GM23338 (cell line): ENCODE results near the gene PCGF3. TPM values are rescaled to one million over a fixed set of nuclear protein-coding genes. Genes with fewer than 3 reads are reported as not detected.

Experiments
- ATAC-seq: fragments of 200-7000 bp; cut with Tn5 transposase; 3 replicates; pipeline ENCODE4 v1.9.1; 2020
- DNase-seq: peaks from one replicate; pipeline ENCODE4 v3.0.0-alpha.2; 2015; ENCODE audit warnings: low spot score
- H2AFZ ChIP-seq: fragments of 200-600 bp; sonication (generic); 2 replicates; pipeline ENCODE4 v1.8.0; 2016; ENCODE audit warnings: antibody characterized with exemption, mild to moderate bottlenecking, moderate library complexity
- H3F3A ChIP-seq: fragments of 200-600 bp; sonication (generic); replicated peaks from 2 replicates; pipeline ENCODE4 v1.8.0; 2017; ENCODE audit warnings: antibody characterized with exemption, mixed run types, low read depth
- H3K27ac ChIP-seq: fragments of 200-600 bp; sonication (generic); 2 replicates; pipeline ENCODE4 v1.6.1; 2016; ENCODE audit warnings: low read depth
- H3K27me3 ChIP-seq: fragments of 200-600 bp; sonication (generic); 2 replicates; pipeline ENCODE4 v1.8.0; 2016; ENCODE audit warnings: mild to moderate bottlenecking, mixed run types, moderate library complexity; ENCODE audit not compliant: insufficient read depth
- H3K36me3 ChIP-seq: fragments of 200-600 bp; sonication (generic); 2 replicates; pipeline ENCODE4 v1.8.0; 2016; ENCODE audit warnings: mild to moderate bottlenecking; ENCODE audit not compliant: insufficient read depth
- H3K4me1 ChIP-seq: fragments of 200-600 bp; sonication (generic); 2 replicates; pipeline ENCODE4 v1.8.0; 2016; ENCODE audit warnings: mild to moderate bottlenecking, moderate library complexity; ENCODE audit not compliant: insufficient read depth
- H3K4me2 ChIP-seq: fragments of 200-600 bp; sonication (generic); 2 replicates; pipeline ENCODE4 v1.7.1; 2017; ENCODE audit warnings: mixed run types
- H3K4me3 ChIP-seq: fragments of 200-600 bp; sonication (generic); 2 replicates; pipeline ENCODE4 v1.6.1; 2016; ENCODE audit warnings: mixed run types
- H3K79me2 ChIP-seq: fragments of 200-600 bp; sonication (generic); replicated peaks from 2 replicates; pipeline ENCODE4 v1.8.0; 2017; ENCODE audit warnings: mild to moderate bottlenecking; ENCODE audit not compliant: insufficient read depth
- H3K9me2 ChIP-seq: fragments of 200-600 bp; sonication (generic); 2 replicates; pipeline ENCODE4 v1.8.0; 2017; ENCODE audit not compliant: insufficient read depth
- H4K20me1 ChIP-seq: fragments of 200-600 bp; sonication (generic); replicated peaks from 2 replicates; pipeline ENCODE4 v1.8.0; 2017; ENCODE audit warnings: mild to moderate bottlenecking; ENCODE audit not compliant: insufficient read depth
- H3K27ac Mint-ChIP-seq: 2 replicates; pipeline ENCODE4 v1.8.0; 2020; ENCODE audit warnings: inconsistent platforms, mild to moderate bottlenecking, moderate library complexity, mixed read lengths
- H3K27me3 Mint-ChIP-seq: 3 replicates; pipeline ENCODE4 v1.8.0; 2022; ENCODE audit warnings: low read depth, mild to moderate bottlenecking, moderate library complexity, mixed read lengths, inconsistent platforms; ENCODE audit not compliant: insufficient read depth, poor library complexity
- H3K36me3 Mint-ChIP-seq: 3 replicates; pipeline ENCODE4 v1.8.0; 2021; ENCODE audit warnings: low read depth, mild to moderate bottlenecking, inconsistent platforms, moderate library complexity, mixed read lengths
- H3K4me1 Mint-ChIP-seq: 3 replicates; pipeline ENCODE4 v1.8.0; 2020; ENCODE audit warnings: mild to moderate bottlenecking, inconsistent platforms, mixed read lengths
- H3K4me3 Mint-ChIP-seq: 3 replicates; pipeline ENCODE4 v1.8.0; 2021; ENCODE audit warnings: moderate library complexity, mild to moderate bottlenecking, inconsistent platforms, mixed read lengths
- H3K9me3 Mint-ChIP-seq: 3 replicates; pipeline ENCODE4 v1.8.0; 2020; ENCODE audit warnings: moderate library complexity, mild to moderate bottlenecking, inconsistent platforms, mixed read lengths
- CREB1 ChIP-seq: fragments of 250-450 bp; sonication (Bioruptor Pico); IDR thresholded peaks from 2 replicates; pipeline ENCODE4 v1.5.0; 2020; ENCODE audit warnings: low read depth, mild to moderate bottlenecking, moderate library complexity
- CTCF ChIP-seq, 2 experiments: fragments of 200-600 bp in 1 of 2; sonication (generic) in 1 of 2; conservative IDR thresholded peaks; 2 replicates each; pipeline versions ENCODE4 v1.5.1 to v1.6.1; 2016 to 2017; ENCODE audit warnings: antibody characterized with exemption in 2 of 2, low read depth in 2 of 2, mild to moderate bottlenecking in 2 of 2, moderate library complexity in 1 of 2
- ETS1 ChIP-seq: IDR thresholded peaks from 2 replicates; pipeline ENCODE4 v1.6.1; 2016; ENCODE audit warnings: antibody characterized with exemption
- EZH2 ChIP-seq: fragments of 200-600 bp; sonication (generic); IDR thresholded peaks from one replicate; pipeline ENCODE4 v1.8.0; 2017; ENCODE audit warnings: antibody characterized with exemption, mild to moderate bottlenecking, low read depth; ENCODE audit not compliant: unreplicated experiment
- EZH2phosphoT487 ChIP-seq: fragments of 200-600 bp; sonication (generic); IDR thresholded peaks from one replicate; pipeline ENCODE4 v1.8.1; 2018; ENCODE audit warnings: antibody characterized with exemption; ENCODE audit not compliant: unreplicated experiment
- JUNB ChIP-seq: IDR thresholded peaks from one replicate; pipeline ENCODE4 v1.6.1; 2016; ENCODE audit warnings: antibody characterized with exemption; ENCODE audit not compliant: unreplicated experiment
- NANOG ChIP-seq: IDR thresholded peaks from 2 replicates; pipeline ENCODE4 v1.6.1; 2016; ENCODE audit warnings: antibody characterized with exemption, borderline replicate concordance
- POLR2AphosphoS5 ChIP-seq: IDR thresholded peaks from 2 replicates; pipeline ENCODE4 v1.6.1; 2016; ENCODE audit warnings: antibody characterized with exemption, low read depth
- REST ChIP-seq: IDR thresholded peaks from one replicate; pipeline ENCODE4 v1.6.1; 2018; ENCODE audit warnings: antibody characterized with exemption; ENCODE audit not compliant: unreplicated experiment
- STAT1 ChIP-seq: IDR thresholded peaks from one replicate; pipeline ENCODE4 v1.6.1; 2016; ENCODE audit warnings: antibody characterized with exemption; ENCODE audit not compliant: unreplicated experiment
- ZNF114 ChIP-seq: fragments of 250-450 bp; sonication (Bioruptor Pico); IDR thresholded peaks from 2 replicates; pipeline ENCODE4 v1.5.0; 2020; ENCODE audit warnings: mild to moderate bottlenecking, moderate library complexity
- ZNF331 ChIP-seq: fragments of 250-450 bp; sonication (Bioruptor Pico); IDR thresholded peaks from 2 replicates; pipeline ENCODE4 v1.5.0; 2020; ENCODE audit warnings: low read depth, mild to moderate bottlenecking, moderate library complexity
- ZNF462 ChIP-seq: fragments of 250-450 bp; sonication (Bioruptor Pico); IDR thresholded peaks from 2 replicates; pipeline ENCODE4 v1.5.0; 2020; ENCODE audit warnings: mild to moderate bottlenecking, moderate library complexity
- polyA plus RNA-seq: library from polyadenylated mRNA; unstranded; fragments of >200 nt; fragmentation: Nextera tagmentation; extraction: Ambion mirVana; gene quantifications from 2 replicates; pipeline ENCODE4 v1.2.1, GENCODE V29; 2016
- total RNA-seq: library from RNA; depleted of rRNA; stranded (reverse); fragments of >200 nt; shearing (Covaris generic); gene quantifications from 2 replicates; pipeline ENCODE4 v1.2.3, GENCODE V29; 2014

Gene PCGF3
- total and polyA plus RNA-seq, 2 experiments from 2014 or later = 33.1 to 49.0 TPM

DNA sequence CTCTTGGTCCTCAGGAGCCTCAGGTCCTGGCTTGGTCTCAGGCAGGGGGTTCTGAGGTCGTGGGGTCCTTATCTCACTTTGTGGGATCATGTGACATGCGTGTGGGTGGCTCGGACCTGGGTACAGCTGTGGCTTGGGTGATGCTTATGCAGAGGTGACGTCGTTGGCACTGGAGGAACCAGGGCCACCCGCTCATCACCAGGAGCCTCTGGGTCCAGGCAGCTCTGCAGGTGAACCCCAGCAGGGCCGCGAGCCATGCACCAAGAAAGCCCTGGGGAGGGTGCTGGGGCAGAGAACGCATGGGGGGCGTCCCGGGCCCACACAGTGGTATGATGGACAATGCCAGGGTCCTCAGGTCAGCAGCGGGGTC, 40.3 kb upstream of the PCGF3 start:
- H3K9me2 ChIP-seq = no peaks in the 10 kb centered on the region
- no peaks in the 10 kb centered on the region; the same call in 1 of the 2 replicates for H4K20me1 ChIP-seq
- no peaks in the 10 kb centered on the region for H3F3A ChIP-seq
- Mint-ChIP-seq H3K4me1 (no peaks in the 10 kb centered on the region; the same call in 2 of the 3 replicates), H3K4me3 (no peak overlapping the region), H3K36me3 (peaks cover 6% of the 10 kb centered on the region), H3K9me3 (no peaks in the 10 kb centered on the region; the same call in 2 of the 3 replicates), H3K27ac (no peak overlapping the region), H3K27me3 (peaks cover 8% of the 10 kb centered on the region)
- H3K4me2 ChIP-seq = no peak overlapping the region
- H2AFZ ChIP-seq = no peak overlapping the region
- H3K36me3 ChIP-seq = no peaks in the 10 kb centered on the region
- no peak overlapping the region for H3K27ac ChIP-seq
- TF ChIP-seq ZNF462 (CRISPR knock-in tag) (no peak), CTCF (conservative IDR thresholded peaks at IDR 0.05; ENCODE audit: low read depth in 2 of 2) (no peak), JUNB (no peak), ZNF114 (CRISPR knock-in tag) (no peak), REST (no peak), CREB1 (CRISPR knock-in tag) (no peak), POLR2AphosphoS5 (no peak), ETS1 (no peak), ZNF331 (no peak), STAT1 (no peak), EZH2 (no peak), NANOG (no peak), EZH2phosphoT487 (no peak)
- DNase-seq (no peak), ATAC-seq (no peak)
- no peak overlapping the region for H3K4me3 ChIP-seq
- H3K27me3 ChIP-seq = no peaks in the 10 kb centered on the region
- H3K4me1 ChIP-seq = no peaks in the 10 kb centered on the region
- no peaks in the 10 kb centered on the region for H3K79me2 ChIP-seq
